Cardiac muscle cell (in vitro differentiated cells and primary cell): ENCODE results near the gene ZNF771. TPM values are rescaled to one million over a fixed set of nuclear protein-coding genes. Genes with fewer than 3 reads are reported as not detected.
A peak's percentile ranks its signal among the peaks of the same experiment; 100 is the strongest.

ENCODE experiments used
- DNase-seq, 2 donors: peaks; one replicate each; pipeline versions ENCODE4 v3.0.0 to v3.0.0-alpha.2; 2010 to 2017; ENCODE audit warnings: low read depth in 1 of 2, low spot score in 1 of 2
- H3K27ac ChIP-seq: fragments of 200-600 bp; sonication (generic); 2 replicates; pipeline ENCODE4 v1.5.1; 2016
- H3K27me3 ChIP-seq: fragments of 200-600 bp; sonication (generic); 2 replicates; pipeline ENCODE4 v1.6.0; 2016; ENCODE audit warnings: control low read depth
- H3K36me3 ChIP-seq: fragments of 200-600 bp; sonication (generic); 2 replicates; pipeline ENCODE4 v1.5.1; 2016; ENCODE audit warnings: control low read depth
- H3K4me1 ChIP-seq: fragments of 200-600 bp; sonication (generic); 2 replicates; pipeline ENCODE4 v1.8.1; 2017; ENCODE audit warnings: low read depth, mild to moderate bottlenecking, mixed run types
- H3K4me3 ChIP-seq: fragments of 200-600 bp; sonication (generic); 2 replicates; pipeline ENCODE4 v1.5.1; 2016; ENCODE audit warnings: mild to moderate bottlenecking
- H3K9me3 ChIP-seq: fragments of 200-600 bp; sonication (generic); 2 replicates; pipeline ENCODE4 v1.5.1; 2017; ENCODE audit warnings: low read depth, mild to moderate bottlenecking, control low read depth
- CTCF ChIP-seq: IDR thresholded peaks from 2 replicates; pipeline ENCODE4 v1.5.1; 2012; ENCODE audit warnings: low read depth, mild to moderate bottlenecking, low read length
- polyA plus RNA-seq: library from polyadenylated mRNA; unstranded; fragments of >200 nt; fragmentation: Nextera tagmentation; extraction: Ambion mirVana; gene quantifications from 2 replicates; pipeline ENCODE4 v1.2.1, GENCODE V29; 2016
- total RNA-seq: library from RNA; depleted of rRNA; stranded (reverse); fragments of >200 nt; gene quantifications from 2 replicates; pipeline ENCODE4 v1.2.3, GENCODE V29; 2016

ZNF771 gene
- total and polyA plus RNA-seq, 2 experiments from 2014 or later: 31.5 to 36.1 TPM

GRCh38 chr16:30361180-30361579, 46.2 kb upstream of the ZNF771 start:
- H3K27ac ChIP-seq: no peak overlapping the region
- no peaks in the 10 kb centered on the region for H3K9me3 ChIP-seq
- peaks cover 3% of the 10 kb centered on the region for H3K4me1 ChIP-seq
- H3K27me3 ChIP-seq: no peaks in the 10 kb centered on the region
- H3K4me3 ChIP-seq: no peak overlapping the region
- TF ChIP-seq CTCF: no peak
- no peak for DNase-seq
- H3K36me3 ChIP-seq: peaks cover 3% of the 10 kb centered on the region

DNA sequence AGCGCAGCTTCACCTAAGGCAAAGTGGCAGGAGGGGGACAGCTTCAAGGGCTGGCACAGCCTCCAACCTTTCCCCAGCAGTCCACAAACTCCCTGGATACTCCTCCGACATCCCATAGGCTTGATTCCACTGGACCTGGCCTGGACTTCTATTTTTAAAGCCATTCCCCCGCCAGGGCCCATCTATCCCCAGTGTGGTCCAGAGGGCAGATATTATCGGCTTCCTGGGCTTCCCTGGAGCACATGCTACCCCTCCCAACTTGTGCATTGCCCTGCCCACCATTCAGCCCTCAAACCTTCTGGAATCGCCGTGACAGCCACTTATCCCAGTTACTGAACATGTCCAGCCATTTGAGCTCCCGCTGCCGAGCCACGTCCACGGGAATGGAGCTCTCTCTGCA, 42.2 kb upstream of the ZNF771 start:
- no peaks in the 10 kb centered on the region for H3K36me3 ChIP-seq
- no peak overlapping the region for H3K4me3 ChIP-seq
- no peak for TF ChIP-seq CTCF
- no peaks in the 10 kb centered on the region for H3K9me3 ChIP-seq
- H3K4me1 ChIP-seq: peaks cover 25% of the 10 kb centered on the region
- DNase-seq: peak in 1 of 2 donors; percentile 52
- peak overlapping the region; percentile 60 for H3K27ac ChIP-seq
- no peaks in the 10 kb centered on the region for H3K27me3 ChIP-seq

DNA sequence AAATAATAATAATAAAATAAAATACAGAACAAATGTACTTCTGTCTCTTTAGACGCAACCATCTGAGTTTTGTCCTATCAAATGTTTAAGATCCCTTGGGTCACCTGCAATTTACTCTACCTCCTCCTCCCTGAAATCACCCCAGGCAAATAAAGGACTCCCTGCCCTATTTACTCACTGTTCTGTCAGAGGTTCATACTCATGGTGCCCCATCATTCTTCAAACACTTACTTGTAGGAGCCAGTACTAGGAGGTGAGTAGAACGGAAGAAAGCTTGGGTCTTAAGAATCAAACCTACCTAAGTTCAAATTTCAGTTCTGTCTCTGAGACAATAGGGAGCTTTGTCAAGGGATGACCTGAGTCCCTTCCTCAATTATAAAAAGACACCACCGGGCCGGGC, 40.9 kb upstream of the ZNF771 start:
- H3K27ac ChIP-seq: no peak overlapping the region
- no peak overlapping the region for H3K4me3 ChIP-seq
- DNase-seq: no peak
- no peaks in the 10 kb centered on the region for H3K36me3 ChIP-seq
- H3K4me1 ChIP-seq: peaks cover 28% of the 10 kb centered on the region
- H3K9me3 ChIP-seq: no peaks in the 10 kb centered on the region
- H3K27me3 ChIP-seq: no peaks in the 10 kb centered on the region
- TF ChIP-seq CTCF: no peak

- Histone ChIP-seq H3K9me3 (no peaks in the 10 kb centered on the region), H3K4me1 (peaks cover 37% of the 10 kb centered on the region), H3K27ac (no peak overlapping the region), H3K36me3 (no peaks in the 10 kb centered on the region), H3K27me3 (no peaks in the 10 kb centered on the region), H3K4me3 (peak overlapping the region; percentile 91)
- DNase-seq: no peak
- no peak for TF ChIP-seq CTCF
Observed at GRCh38 chr16:30367349-30368009, 39.9 kb upstream of the ZNF771 start.

DNA sequence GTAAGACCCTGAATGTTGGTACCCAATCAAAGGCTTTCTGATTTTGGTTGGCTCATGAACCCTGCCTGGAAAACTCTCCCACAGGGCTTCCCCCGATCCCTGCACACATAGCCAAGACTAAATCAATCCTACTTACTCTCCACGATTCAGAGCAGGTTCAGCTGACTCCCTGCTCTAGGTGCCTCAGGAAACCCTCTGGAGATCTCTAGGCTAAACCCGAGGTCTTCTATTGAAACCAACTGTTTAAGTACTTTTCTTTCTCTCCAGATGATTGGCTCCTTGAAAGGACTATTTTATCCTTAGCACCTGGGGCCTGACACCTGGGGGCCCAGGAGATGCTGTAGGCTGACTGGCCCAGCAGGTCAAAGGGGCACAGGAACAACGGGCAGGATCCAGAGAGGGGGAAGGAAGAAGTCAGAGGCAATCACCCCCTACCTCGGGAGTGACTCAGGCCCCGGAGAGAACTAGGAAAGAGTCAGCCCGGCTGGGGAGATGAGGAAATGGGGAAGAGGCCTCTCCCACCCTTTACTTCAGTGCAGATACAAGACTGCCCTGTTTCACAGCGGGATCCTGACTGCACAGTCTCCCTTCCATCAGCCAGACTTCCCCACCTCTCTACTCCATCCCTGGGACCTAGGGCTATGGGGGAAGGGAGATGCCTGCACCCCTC, 39.1 kb upstream of the ZNF771 start:
- no peaks in the 10 kb centered on the region for H3K36me3 ChIP-seq
- peak overlapping the region; percentile 91 for H3K4me3 ChIP-seq
- no peaks in the 10 kb centered on the region for H3K27me3 ChIP-seq
- TF ChIP-seq CTCF: no peak
- H3K27ac ChIP-seq: peak overlapping the region; percentile 89
- H3K9me3 ChIP-seq: no peaks in the 10 kb centered on the region
- peak in 1 of 2 donors; percentile 62 for DNase-seq
- H3K4me1 ChIP-seq: peaks cover 41% of the 10 kb centered on the region
